Thyroid gland (tissue), 4 donors: ENCODE data around the gene RPS19. TPM values are rescaled to one million over a fixed set of nuclear protein-coding genes. Genes with fewer than 3 reads are reported as not detected.

Source experiments
- DNase-seq, 2 donors: peaks; one replicate each; pipeline ENCODE4 v3.0.0-alpha.2; 2019
- H3K27ac ChIP-seq, 3 donors: fragments of 200-600 bp; sonication (generic); 1 replicate in 2 of 3; 2 replicates in 1 of 3; pipeline ENCODE4 v1.5.1; 2016 to 2019; ENCODE audit warnings: mild to moderate bottlenecking in 1 of 3, moderate library complexity in 1 of 3
- H3K27me3 ChIP-seq: fragments of 200-600 bp; sonication (generic); one replicate; pipeline ENCODE4 v1.5.1; 2019
- H3K36me3 ChIP-seq, 2 donors: fragments of 200-600 bp; sonication (generic); one replicate each; pipeline ENCODE4 v1.5.1; 2016 to 2019
- H3K4me1 ChIP-seq, 2 donors: fragments of 200-600 bp; sonication (generic); one replicate each; pipeline ENCODE4 v1.5.1; 2017 to 2019
- H3K4me3 ChIP-seq, 3 donors: fragments of 200-600 bp; sonication (generic); replicated peaks in 1 of 3; 1 replicate in 2 of 3; 2 replicates in 1 of 3; pipeline ENCODE4 v1.5.1; 2016; ENCODE audit warnings: mild to moderate bottlenecking in 1 of 3
- H3K9me3 ChIP-seq: fragments of 200-600 bp; sonication (generic); one replicate; pipeline ENCODE4 v1.5.1; 2017
- CTCF ChIP-seq, 6 experiments: fragments of 200-600 bp in 3 of 6; fragments of 450-650 bp in 3 of 6; sonication (generic) in 3 of 6; IDR thresholded peaks; one replicate each; pipeline ENCODE4 v1.5.1; 2016 to 2019; ENCODE audit warnings: antibody characterized with exemption in 6 of 6, mild to moderate bottlenecking in 2 of 6, inconsistent platforms in 1 of 6, moderate library complexity in 1 of 6
- POLR2A ChIP-seq, 2 donors: fragments of 450-650 bp; IDR thresholded peaks; one replicate each; pipeline ENCODE4 v1.6.1; 2017; ENCODE audit warnings: antibody characterized with exemption in 2 of 2, mild to moderate bottlenecking in 2 of 2, moderate library complexity in 1 of 2
- WGBS, 2 donors: methylation state at CpG; one replicate each; pipeline ENCODE4 v1.1.5; 2017; 5-methylcytosine and 5-hydroxymethylcytosine counted together
- intact Hi-C: fragments of 100-400 bp; cut with DNase I; formaldehyde crosslinking; loops from one replicate; pipeline ENCODE4 v1.15.1; 2023
- total RNA-seq, 4 donors: library from RNA; depleted of rRNA; stranded (reverse); fragments of >200 nt; gene quantifications; one replicate each; pipeline ENCODE4 v1.2.3, GENCODE V29; 2016

The RPS19 gene
- total RNA-seq, 4 donors from 2014 or later, result 351 to 1,305 (median 623) TPM

GRCh38 chr19:41882568-41883462 is 22.8 kb downstream of the RPS19 start, which contains the start of gene ARHGEF1:
ARHGEF1 (plus strand) TSS chr19:41883184; CDS start chr19:41888083, 4,899 bp downstream.
- peaks cover 14 to 18% of the 10 kb centered on the region in 2 donors for H3K4me1 ChIP-seq
- H3K4me3 ChIP-seq, result peak within 1 kb of the TSS; percentile 9 to 85 (median 74)
- intact Hi-C loops, result no loop called here
- no peaks in the 10 kb centered on the region for H3K36me3 ChIP-seq
- no peaks in the 10 kb centered on the region for H3K9me3 ChIP-seq
- peak within 1 kb of the TSS; percentile 68 to 79 (median 76) for H3K27ac ChIP-seq
- no peaks in the 10 kb centered on the region for H3K27me3 ChIP-seq
- TF ChIP-seq CTCF (IDR thresholded peaks at IDR 0.05) (no peak), POLR2A (IDR thresholded peaks at IDR 0.05) (peak in 1 of 2 donors; percentile 26)
- 5 to 7% methylated on average over 15 to 17 of the region's 80 CpGs for WGBS, 2 donors
- peak; percentile 40 to 42 for DNase-seq

GRCh38 chr19:41883463-41883820 is 23.4 kb downstream of the RPS19 start:
- H3K36me3 ChIP-seq, result no peaks in the 10 kb centered on the region
- peak overlapping the region; percentile 9 to 85 (median 74) for H3K4me3 ChIP-seq
- no peak for DNase-seq
- TF ChIP-seq CTCF (IDR thresholded peaks at IDR 0.05) (no peak), POLR2A (IDR thresholded peaks at IDR 0.05) (no peak)
- no peaks in the 10 kb centered on the region for H3K27me3 ChIP-seq
- H3K4me1 ChIP-seq, result peaks cover 14 to 18% of the 10 kb centered on the region in 2 donors
- H3K9me3 ChIP-seq, result no peaks in the 10 kb centered on the region
- peak overlapping the region; percentile 68 to 79 (median 76) for H3K27ac ChIP-seq
- intact Hi-C loops, result no loop called here
- whole genome bisulfite sequencing, 2 donors, result 2% methylated on average over 16 to 18 of the region's 23 CpGs

GRCh38 chr19:41883821-41884733 is 24.0 kb downstream of the RPS19 start:
- peak overlapping the region in 2 of 3 donors; percentile 68 to 76 for H3K27ac ChIP-seq
- peak overlapping the region; percentile 9 to 85 (median 74) for H3K4me3 ChIP-seq
- no peaks in the 10 kb centered on the region for H3K9me3 ChIP-seq
- intact Hi-C loops, result no loop called here
- 0 to 1% methylated on average over 15 to 38 of the region's 66 CpGs for WGBS, 2 donors
- TF ChIP-seq POLR2A (IDR thresholded peaks at IDR 0.05), result peak in 1 of 2 donors; percentile 70
- peak in 2 of 6 experiments; percentile 18 to 29 for TF ChIP-seq CTCF (IDR thresholded peaks at IDR 0.05)
- no peaks in the 10 kb centered on the region for H3K27me3 ChIP-seq
- no peaks in the 10 kb centered on the region for H3K36me3 ChIP-seq
- peaks cover 14 to 18% of the 10 kb centered on the region in 2 donors for H3K4me1 ChIP-seq
- peak; percentile 94 to 97 for DNase-seq

- 65 to 77% methylated on average over 13 of the region's 13 CpGs for WGBS, 2 donors
- Histone ChIP-seq H3K27me3 (no peaks in the 10 kb centered on the region), H3K4me1 (peaks cover 14 to 18% of the 10 kb centered on the region in 2 donors), H3K36me3 (peaks cover 0 to 4% of the 10 kb centered on the region in 2 donors), H3K27ac (no peak overlapping the region), H3K9me3 (no peaks in the 10 kb centered on the region), H3K4me3 (no peak overlapping the region)
- no peak for DNase-seq
- intact Hi-C loops, result no loop called here
- TF ChIP-seq POLR2A (IDR thresholded peaks at IDR 0.05) (no peak), CTCF (IDR thresholded peaks at IDR 0.05) (no peak)
Measured at GRCh38 chr19:41886761-41887710, 27.0 kb downstream of the RPS19 start.
